GM21576 (cell line): ENCODE data around the gene S100A1.
"Not testable (repeated sequence)": the region's sequence is repeated elsewhere in the genome, so short reads cannot be mapped to it uniquely, and the experiment has no call there.

Source experiments
- ATAC-seq: cut with Tn5 transposase; IDR thresholded peaks from one replicate; pipeline ENCODE4 v1.9.1; 2021; ENCODE audit warnings: mild to moderate bottlenecking, moderate library complexity; ENCODE audit not compliant: unreplicated experiment

The S100A1 gene

GRCh38 chr1:153651771-153652170 is 23.5 kb downstream of the S100A1 start:
- no peak for ATAC-seq

- ATAC-seq, result no peak
These were observed 24.7 kb downstream of the S100A1 start for GRCh38 chr1:153652805-153653500.

GRCh38 chr1:153655333-153655732 is 27.1 kb downstream of the S100A1 start:
- no peak for ATAC-seq

GRCh38 chr1:153658400-153659174 is 30.4 kb downstream of the S100A1 start, which contains the start of gene SNAPIN:
Gene SNAPIN (plus strand): TSS chr1:153658703. CDS start chr1:153658744, 41 bp downstream.
- peak; percentile 88 for ATAC-seq

- no peak for ATAC-seq
These were observed 30.9 kb downstream of the S100A1 start for GRCh38 chr1:153659175-153659534.

GRCh38 chr1:153659656-153660055 is 31.4 kb downstream of the S100A1 start:
- ATAC-seq, result no peak

GRCh38 chr1:153661111-153661708 is 33.0 kb downstream of the S100A1 start:
- ATAC-seq, result no peak

- no peak for ATAC-seq
These were observed 34.0 kb downstream of the S100A1 start for GRCh38 chr1:153662269-153662668.

GRCh38 chr1:153663211-153663610 is 35.0 kb downstream of the S100A1 start:
- ATAC-seq, result no peak

- ATAC-seq, result no peak
These were observed 39.2 kb downstream of the S100A1 start for GRCh38 chr1:153667439-153667838.

- not testable (repeated sequence) for ATAC-seq
These were observed 40.4 kb downstream of the S100A1 start for GRCh38 chr1:153668672-153669071.

GRCh38 chr1:153669606-153670005 is 41.4 kb downstream of the S100A1 start:
- no peak for ATAC-seq

GRCh38 chr1:153670257-153670858 is 42.1 kb downstream of the S100A1 start:
- peak; percentile 6 for ATAC-seq

- peak; percentile 87 for ATAC-seq
These were observed 42.8 kb downstream of the S100A1 start, which contains the start of gene ILF2 for GRCh38 chr1:153670859-153671627. Gene ILF2 (minus strand): TSS chr1:153670993. CDS start chr1:153670922, 71 bp downstream.

GRCh38 chr1:153671628-153672353 is 43.6 kb downstream of the S100A1 start:
- ATAC-seq, result not testable (repeated sequence)

- no peak for ATAC-seq
These were observed 45.3 kb downstream of the S100A1 start for GRCh38 chr1:153673511-153673910.

GRCh38 chr1:153677718-153678518 is 49.7 kb downstream of the S100A1 start:
- no peak for ATAC-seq

GRCh38 chr1:153678519-153679336 is 50.5 kb downstream of the S100A1 start, which contains the start of gene NPR1:
Gene NPR1 (plus strand): TSS chr1:153678688. CDS start chr1:153679109, 421 bp downstream.
- ATAC-seq, result no peak
